GM10847 (cell line): ENCODE measurements around the gene CFAP47.

ENCODE experiments used
- POLR2A ChIP-seq: IDR thresholded peaks from 2 replicates; pipeline ENCODE4 v1.6.1; 2011; ENCODE audit not compliant: insufficient read length; ENCODE audit errors: extremely low read depth

CFAP47 gene

DNA sequence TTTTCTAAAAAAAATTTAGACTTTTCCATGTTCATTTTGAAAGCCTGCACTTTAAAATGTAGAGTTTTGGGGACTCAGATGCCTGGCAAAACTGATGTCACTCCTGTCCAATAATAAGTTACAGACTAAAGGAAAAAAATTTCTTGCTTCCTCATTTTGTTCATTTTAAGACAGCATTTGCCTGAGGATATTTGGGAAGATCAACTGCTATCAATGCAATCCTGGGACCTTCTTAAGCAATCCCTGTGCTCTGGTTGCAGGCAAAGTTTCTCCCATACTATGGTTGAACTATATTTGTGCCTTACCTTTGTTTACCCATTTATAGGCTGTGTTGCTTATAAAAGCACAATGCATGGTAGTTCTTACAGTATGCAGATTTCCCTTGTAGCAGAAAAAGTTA lies 280.4 kb downstream of the CFAP47 start:
- TF ChIP-seq POLR2A, result no peak

DNA sequence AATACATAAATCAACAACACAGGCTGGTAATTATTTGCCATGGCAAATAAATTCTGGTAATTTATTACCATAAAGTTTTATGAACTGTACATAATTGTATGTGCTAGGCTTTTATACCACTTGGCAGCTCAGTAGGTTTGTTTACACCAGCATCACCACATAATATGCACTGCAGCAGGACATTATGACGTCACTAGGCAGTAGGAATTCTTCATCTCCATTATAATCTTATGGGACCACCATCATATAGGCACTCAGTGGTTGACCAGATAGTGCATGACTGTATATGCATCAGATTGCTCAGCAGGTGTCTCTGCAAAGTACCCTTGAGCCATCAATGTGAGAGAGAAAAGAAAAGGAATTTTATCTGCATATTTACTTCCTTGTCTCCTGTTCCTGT lies 295.4 kb downstream of the CFAP47 start:
- TF ChIP-seq POLR2A, result no peak

- TF ChIP-seq POLR2A, result no peak
These were observed 299.3 kb downstream of the CFAP47 start for GRCh38 chrX:36218801-36219200.

- no peak for TF ChIP-seq POLR2A
These were observed 321.9 kb downstream of the CFAP47 start for GRCh38 chrX:36241397-36241796.

DNA sequence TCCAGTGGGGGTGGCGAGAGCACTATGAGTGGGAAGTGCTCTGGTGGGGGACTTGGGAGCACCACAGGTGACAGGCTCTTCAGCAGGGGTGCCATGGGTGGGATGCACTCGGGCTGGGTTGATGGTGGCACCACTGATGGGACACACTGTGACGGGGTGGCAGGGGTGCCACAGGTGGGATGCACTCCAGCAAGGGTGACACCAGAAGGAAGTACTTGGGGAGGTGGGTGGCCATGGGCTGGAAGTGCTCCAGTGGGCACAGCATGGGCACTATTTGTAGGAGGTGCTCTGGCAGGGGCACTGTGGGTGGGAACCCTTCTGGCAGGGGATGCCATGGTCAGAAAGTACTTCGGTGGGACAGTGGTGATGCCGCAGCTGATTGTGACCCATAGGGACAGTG lies 346.6 kb downstream of the CFAP47 start:
- no peak for TF ChIP-seq POLR2A

DNA sequence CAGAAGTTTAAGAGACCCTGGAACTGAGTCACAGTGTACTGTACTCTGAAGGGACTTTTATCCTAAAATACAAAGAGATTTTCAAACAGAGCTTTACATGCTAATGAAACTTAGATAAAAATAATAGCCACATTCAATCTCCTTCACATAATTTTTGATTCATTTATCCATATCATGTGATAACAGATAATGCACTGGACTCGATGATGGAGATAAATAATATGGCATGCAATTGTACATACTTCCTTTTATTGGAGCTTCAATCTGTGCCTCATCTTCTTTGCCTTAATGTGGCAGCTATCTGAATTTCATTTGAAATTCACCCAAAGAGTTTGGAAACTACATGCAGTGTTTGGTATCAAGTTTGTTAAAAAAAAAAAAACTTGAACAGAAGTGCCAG lies 390.6 kb downstream of the CFAP47 start:
- no peak for TF ChIP-seq POLR2A

- TF ChIP-seq POLR2A, result no peak
These were observed 394.8 kb downstream of the CFAP47 start for GRCh38 chrX:36314303-36314702.

DNA sequence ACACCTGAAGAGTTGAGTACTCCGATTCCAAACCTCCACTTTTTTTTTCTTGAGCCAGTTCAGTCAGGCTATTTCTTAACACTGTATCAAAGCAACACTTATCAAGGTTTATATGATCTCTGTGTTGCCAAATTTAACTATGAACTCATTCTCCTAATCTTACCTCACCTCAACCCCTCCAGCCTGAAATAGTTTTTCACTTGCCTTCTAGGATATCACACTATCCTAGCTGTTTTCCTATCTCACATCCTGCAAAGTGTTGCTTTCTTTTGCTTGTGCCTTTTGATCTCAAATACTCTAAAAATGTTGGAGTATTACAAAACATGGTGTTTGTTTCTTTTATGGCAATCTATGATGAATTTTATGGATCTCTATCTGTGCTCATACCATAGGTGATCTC lies 415.0 kb downstream of the CFAP47 start:
- no peak for TF ChIP-seq POLR2A

DNA sequence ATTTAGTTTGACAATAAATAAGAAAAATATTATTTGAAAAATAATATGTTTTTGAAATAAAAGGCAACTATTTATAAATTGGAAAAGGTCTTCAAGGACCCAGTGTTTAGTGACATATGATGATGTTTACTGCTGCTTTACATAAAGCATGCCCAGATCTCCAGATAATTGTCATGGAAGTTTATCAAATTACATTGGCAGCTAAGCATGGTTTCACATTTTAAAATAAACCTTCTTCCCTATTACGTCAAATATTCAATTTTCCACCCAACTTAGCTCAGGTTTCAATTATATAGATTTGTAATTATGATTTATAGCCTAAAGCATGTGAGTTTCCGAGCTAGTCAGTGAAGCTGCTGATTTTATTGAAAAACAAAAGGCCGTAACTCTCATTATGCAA lies 417.2 kb downstream of the CFAP47 start:
- no peak for TF ChIP-seq POLR2A

DNA sequence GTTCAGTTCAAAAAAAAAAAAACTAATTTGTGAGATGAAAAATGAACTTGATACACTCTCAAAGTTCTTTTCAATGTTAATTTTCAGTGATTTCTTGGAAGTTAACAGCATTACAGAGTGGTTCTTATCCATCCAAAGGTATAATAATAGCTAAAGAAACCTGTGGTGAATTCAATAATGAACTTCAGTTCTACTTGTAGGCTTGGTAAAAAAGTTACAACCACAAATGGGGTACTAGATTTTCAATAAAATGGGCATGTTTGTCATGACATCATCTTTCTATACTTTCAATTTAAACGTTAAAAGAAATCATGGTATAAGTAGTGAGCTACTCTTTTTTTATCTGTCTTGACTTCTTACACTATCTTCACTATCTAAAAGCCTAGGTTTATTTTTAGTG lies 424.8 kb downstream of the CFAP47 start:
- TF ChIP-seq POLR2A, result no peak

GRCh38 chrX:36348509-36348908 lies 429.0 kb downstream of the CFAP47 start:
- no peak for TF ChIP-seq POLR2A

- no peak for TF ChIP-seq POLR2A
These were observed 438.3 kb downstream of the CFAP47 start for GRCh38 chrX:36357855-36358254.

GRCh38 chrX:36364262-36364661 lies 444.7 kb downstream of the CFAP47 start:
- TF ChIP-seq POLR2A, result no peak

DNA sequence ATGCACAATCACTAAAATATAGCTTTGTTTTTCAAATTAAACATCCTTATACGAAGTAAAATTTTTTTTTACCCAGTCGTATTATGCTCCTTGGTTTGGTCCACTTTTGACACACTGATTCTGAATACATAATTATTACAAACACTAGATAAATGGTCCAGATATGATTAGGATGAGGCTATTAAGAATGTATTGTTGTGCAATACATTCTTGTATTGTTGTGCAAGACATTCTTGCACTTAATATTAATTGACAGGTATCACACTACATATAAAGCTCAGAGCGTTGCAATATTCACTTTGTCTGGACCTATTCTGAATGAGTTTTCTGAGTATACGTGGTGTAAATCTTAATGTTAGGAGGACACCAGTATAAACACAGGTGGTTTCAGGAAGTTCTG lies 464.0 kb downstream of the CFAP47 start:
- no peak for TF ChIP-seq POLR2A

- no peak for TF ChIP-seq POLR2A
These were observed 469.4 kb downstream of the CFAP47 start for GRCh38 chrX:36388901-36389300.

GRCh38 chrX:36401774-36402173 lies 482.2 kb downstream of the CFAP47 start:
- no peak for TF ChIP-seq POLR2A

- TF ChIP-seq POLR2A, result no peak
These were observed 488.3 kb downstream of the CFAP47 start for GRCh38 chrX:36407836-36408235.

DNA sequence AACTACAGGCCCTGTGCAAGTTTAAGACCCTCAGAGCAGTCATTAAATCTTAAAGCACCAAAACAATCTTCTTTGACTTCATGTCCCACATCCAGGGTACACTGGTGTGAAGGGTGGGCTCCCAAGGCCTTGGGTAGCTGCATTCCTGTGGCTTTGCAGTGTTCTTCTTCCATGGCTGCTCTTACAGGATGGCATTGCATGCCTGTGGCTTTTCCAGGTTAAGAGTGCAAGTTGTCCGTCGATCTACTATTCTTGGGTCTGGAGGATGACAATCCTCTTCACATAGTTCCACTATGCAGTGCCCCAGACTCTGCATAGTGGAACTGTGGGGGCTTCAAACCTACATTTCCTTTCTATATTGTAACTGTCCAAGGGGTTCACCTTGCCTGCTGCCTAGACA lies 494.5 kb downstream of the CFAP47 start:
- no peak for TF ChIP-seq POLR2A
